Measurements from ENCODE around the gene GABBR2. TPM values are rescaled to one million over a fixed set of nuclear protein-coding genes. Genes with fewer than 3 reads are reported as not detected.

GABBR2 gene
- polyA plus RNA-seq, 1 of the 3 experiments (the other 2 are of a cell fraction): not detected

- Histone ChIP-seq H3F3A (replicated peaks; ENCODE audit: insufficient read depth) (peaks cover 4% of the 10 kb centered on the region), H3K4me1 (ENCODE audit: control insufficient read depth in 1 of 2, insufficient read depth in 2 of 2, low read depth in 1 of 2, low read length in 1 of 2) (peaks cover 0 to 6% of the 10 kb centered on the region in 2 experiments; a peak in 1 of 4 replicates), H3K27me3 (ENCODE audit: insufficient read depth) (no peaks in the 10 kb centered on the region), H3K79me2 (ENCODE audit: insufficient read depth) (no peaks in the 10 kb centered on the region), H3K9me3 (no peaks in the 10 kb centered on the region), H3K4me3 (ENCODE audit: low read depth in 2 of 2, low read length in 1 of 2) (no peak overlapping the region), H3K36me3 (replicated peaks in 1 of 2; ENCODE audit: control insufficient read depth in 1 of 2, insufficient read depth in 2 of 2, low read length in 1 of 2) (no peaks in the 10 kb centered on the region), H3K4me2 (no peak overlapping the region), H3K9me2 (no peaks in the 10 kb centered on the region), H2AFZ (ENCODE audit: low read depth) (no peak overlapping the region), H3K9ac (no peak overlapping the region), H4K20me1 (ENCODE audit: insufficient read depth) (no peaks in the 10 kb centered on the region), H3K27ac (ENCODE audit: low read depth in 2 of 2, low read length in 1 of 2) (no peak overlapping the region)
- ChIA-PET CTCF (no interaction called here), POLR2A (no interaction called here)
- no peak for DNase-seq
- WGBS (ENCODE audit: low lambda C conversion rate): 52% methylated on average over 5 of the region's 6 CpGs
- TF ChIP-seq FOXJ3 (CRISPR knock-in tag; IDR thresholded peaks at IDR 0.05) (no peak), SIN3A (IDR thresholded peaks at IDR 0.05; ENCODE audit: borderline replicate concordance, low read depth, low read length) (no peak), REST (IDR thresholded peaks at IDR 0.05; ENCODE audit: low read depth, low read length) (no peak), TEAD4 (IDR thresholded peaks at IDR 0.05; ENCODE audit: borderline replicate concordance, insufficient read depth) (no peak), POLR2AphosphoS5 (IDR thresholded peaks at IDR 0.05; ENCODE audit: low read depth, low read length) (no peak), JUND (IDR thresholded peaks at IDR 0.05) (no peak), RXRA (IDR thresholded peaks at IDR 0.05; ENCODE audit: borderline replicate concordance, low read depth) (no peak), CTCF (IDR thresholded peaks at IDR 0.05) (no peak), RFX5 (IDR thresholded peaks at IDR 0.05; ENCODE audit: low read length) (no peak), FOSL2 (IDR thresholded peaks at IDR 0.05; ENCODE audit: borderline replicate concordance, low read depth) (no peak), RCOR1 (IDR thresholded peaks at IDR 0.05; ENCODE audit: low read length) (no peak), EP300 (IDR thresholded peaks at IDR 0.05; ENCODE audit: borderline replicate concordance in 1 of 2, low read depth in 1 of 2, low read length in 1 of 2) (no peak), USF2 (IDR thresholded peaks at IDR 0.05; ENCODE audit: borderline replicate concordance, low read depth, low read length) (no peak), ELF1 (IDR thresholded peaks at IDR 0.05) (no peak)
Measured at GRCh38 chr9:98369066-98369425, 339.7 kb downstream of the GABBR2 start.
